Ectodermal cell (in vitro differentiated cells): ENCODE results near the gene KDM2A.
"Not testable (repeated sequence)": the region's sequence is repeated elsewhere in the genome, so short reads cannot be mapped to it uniquely, and the experiment has no call there.

Experiments
- H3K27ac ChIP-seq: 2 replicates; pipeline ENCODE4 v1.7.0; 2013; ENCODE audit warnings: mild to moderate bottlenecking, low read depth, low read length; ENCODE audit not compliant: insufficient read depth, poor library complexity, severe bottlenecking
- H3K27me3 ChIP-seq: 2 replicates; pipeline ENCODE4 v1.7.0; 2013; ENCODE audit warnings: mild to moderate bottlenecking, low read length; ENCODE audit not compliant: insufficient read depth, control insufficient read depth, poor library complexity, severe bottlenecking
- H3K36me3 ChIP-seq: one replicate; pipeline ENCODE4 v1.7.0; 2013; ENCODE audit warnings: low read length; ENCODE audit not compliant: control insufficient read depth, insufficient read depth
- H3K4me1 ChIP-seq: one replicate; pipeline ENCODE4 v1.7.0; 2013; ENCODE audit warnings: low read length; ENCODE audit not compliant: control insufficient read depth, insufficient read depth
- H3K4me3 ChIP-seq: 2 replicates; pipeline ENCODE4 v1.7.0; 2013; ENCODE audit warnings: low read depth, low read length, control low read depth; ENCODE audit not compliant: insufficient read depth
- H3K9me3 ChIP-seq: 2 replicates; pipeline ENCODE4 v1.7.0; 2013; ENCODE audit warnings: mild to moderate bottlenecking, low read length, moderate library complexity; ENCODE audit not compliant: control insufficient read depth
- WGBS, 2 experiments: methylation state at CpG; one replicate each; pipeline ENCODE4 v1.1.7; 2013; ENCODE audit warnings: missing lambda C conversion rate in 2 of 2; 5-methylcytosine and 5-hydroxymethylcytosine counted together

KDM2A gene

GRCh38 chr11:67255864-67256263, 136.8 kb downstream of the KDM2A start:
- Histone ChIP-seq H3K36me3 (peaks cover 53% of the 10 kb centered on the region), H3K27me3 (no peaks in the 10 kb centered on the region), H3K27ac (no peak overlapping the region), H3K9me3 (no peaks in the 10 kb centered on the region), H3K4me1 (no peaks in the 10 kb centered on the region), H3K4me3 (no peak overlapping the region)
- WGBS, 2 experiments, result 95 to 97% methylated on average over 8 of the region's 8 CpGs

- H3K9me3 ChIP-seq, result no peaks in the 10 kb centered on the region
- H3K27ac ChIP-seq, result no peak overlapping the region
- no peak overlapping the region for H3K4me3 ChIP-seq
- peaks cover 47% of the 10 kb centered on the region for H3K36me3 ChIP-seq
- peaks cover under 1% of the 10 kb centered on the region for H3K27me3 ChIP-seq
- WGBS, 2 experiments, result 96 to 98% methylated on average over 5 of the region's 5 CpGs
- H3K4me1 ChIP-seq, result no peaks in the 10 kb centered on the region
These were observed 137.5 kb downstream of the KDM2A start for GRCh38 chr11:67256477-67257135.

GRCh38 chr11:67260406-67260805, 141.3 kb downstream of the KDM2A start:
- 93 to 94% methylated on average over 6 of the region's 6 CpGs for WGBS, 2 experiments

DNA sequence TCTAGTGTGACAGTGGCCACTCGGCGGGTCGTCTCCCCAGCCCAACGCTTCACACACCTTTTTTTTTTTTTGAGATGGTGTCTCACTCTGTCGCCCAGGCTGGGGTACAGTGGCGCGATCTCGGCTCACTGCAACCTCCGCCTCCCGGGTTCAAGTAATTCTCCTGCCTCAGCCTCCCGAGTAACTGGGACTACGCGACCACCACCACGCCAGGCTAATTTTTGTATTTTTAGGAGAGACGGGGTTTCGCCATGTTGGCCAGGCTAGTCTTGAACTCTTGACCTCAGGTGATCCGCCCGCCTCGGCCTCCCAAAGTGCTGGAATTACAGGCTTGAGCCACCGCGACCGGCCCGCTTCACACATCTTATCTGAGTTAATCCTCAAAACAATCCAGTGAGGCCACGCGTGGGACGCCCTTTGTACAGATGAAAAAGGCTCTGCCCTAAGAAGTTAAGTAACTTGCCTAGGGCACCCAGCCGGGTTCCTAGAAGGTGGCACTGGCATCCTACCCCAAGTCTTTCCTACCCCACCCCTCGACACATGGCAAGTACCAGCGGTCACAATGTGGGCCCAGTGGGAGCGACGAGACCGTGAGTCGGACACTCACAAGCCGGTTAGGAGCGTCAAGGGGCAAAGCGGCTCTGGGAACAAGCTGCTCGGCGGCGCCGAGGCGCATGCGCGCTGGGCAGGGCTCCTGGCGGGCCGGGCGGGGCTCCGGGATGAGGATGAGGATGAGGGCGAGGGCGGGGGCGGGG, 142.0 kb downstream of the KDM2A start:
- Histone ChIP-seq H3K27me3 (peaks cover 25% of the 10 kb centered on the region), H3K4me3 (peak overlapping the region; percentile 26)
- H3K4me1 ChIP-seq, H3K9me3 ChIP-seq, H3K27ac ChIP-seq, H3K36me3 ChIP-seq: not testable (repeated sequence)
- WGBS, 2 experiments, result 41 to 42% methylated on average over 50 of the region's 50 CpGs

More at GRCh38 chr11:67260406-67260805, 141.3 kb downstream of the KDM2A start:
- H3K27ac ChIP-seq, result no peak overlapping the region
- peaks cover 19% of the 10 kb centered on the region for H3K27me3 ChIP-seq
- no peak overlapping the region for H3K4me3 ChIP-seq
- peaks cover 9% of the 10 kb centered on the region for H3K36me3 ChIP-seq
- H3K4me1 ChIP-seq, result no peaks in the 10 kb centered on the region
- no peaks in the 10 kb centered on the region for H3K9me3 ChIP-seq

DNA sequence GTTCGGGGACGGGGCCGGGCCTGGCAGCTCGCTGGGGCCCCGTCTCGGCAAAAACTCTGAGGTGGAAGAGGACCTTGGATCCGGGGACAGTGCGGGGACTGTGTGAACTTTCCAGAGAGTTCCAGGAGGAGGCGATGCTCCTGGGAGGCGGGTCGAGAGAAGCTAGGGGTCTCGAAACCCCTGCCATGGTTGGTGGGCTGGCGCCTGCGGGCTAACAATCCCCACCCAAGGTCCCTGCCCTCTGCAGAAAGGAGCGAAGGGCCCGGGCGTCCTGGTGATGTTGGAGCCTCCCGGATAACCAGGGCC, 142.5 kb downstream of the KDM2A start:
- Histone ChIP-seq H3K27me3 (peaks cover 25% of the 10 kb centered on the region), H3K27ac (no peak overlapping the region), H3K9me3 (no peaks in the 10 kb centered on the region), H3K4me3 (peak overlapping the region; percentile 26), H3K4me1 (no peaks in the 10 kb centered on the region), H3K36me3 (peaks cover 3% of the 10 kb centered on the region)
- WGBS, 2 experiments, result 11 to 14% methylated on average over 18 of the region's 18 CpGs

GRCh38 chr11:67261946-67262681, 143.1 kb downstream of the KDM2A start:
- Histone ChIP-seq H3K4me3 (no peak overlapping the region), H3K27ac (no peak overlapping the region)
- 58 to 60% methylated on average over 17 to 18 of the region's 18 CpGs for whole genome bisulfite sequencing, 2 experiments

GRCh38 chr11:67262731-67263675, 143.9 kb downstream of the KDM2A start:
- H3K4me1 ChIP-seq, result peaks cover 7% of the 10 kb centered on the region
- peaks cover 25% of the 10 kb centered on the region for H3K27me3 ChIP-seq
- no peaks in the 10 kb centered on the region for H3K36me3 ChIP-seq
- H3K9me3 ChIP-seq, result no peaks in the 10 kb centered on the region
- 67 to 69% methylated on average over 22 of the region's 22 CpGs for WGBS, 2 experiments
- no peak overlapping the region for H3K4me3 ChIP-seq
- H3K27ac ChIP-seq, result no peak overlapping the region

More at GRCh38 chr11:67261946-67262681, 143.1 kb downstream of the KDM2A start:
- H3K4me1 ChIP-seq, result no peaks in the 10 kb centered on the region
- H3K36me3 ChIP-seq, result no peaks in the 10 kb centered on the region
- H3K9me3 ChIP-seq, result no peaks in the 10 kb centered on the region
- peaks cover 25% of the 10 kb centered on the region for H3K27me3 ChIP-seq

- H3K36me3 ChIP-seq, result no peaks in the 10 kb centered on the region
- 93 to 95% methylated on average over 5 of the region's 5 CpGs for WGBS, 2 experiments
- no peaks in the 10 kb centered on the region for H3K9me3 ChIP-seq
These were observed 145.2 kb downstream of the KDM2A start for GRCh38 chr11:67264260-67264659.

DNA sequence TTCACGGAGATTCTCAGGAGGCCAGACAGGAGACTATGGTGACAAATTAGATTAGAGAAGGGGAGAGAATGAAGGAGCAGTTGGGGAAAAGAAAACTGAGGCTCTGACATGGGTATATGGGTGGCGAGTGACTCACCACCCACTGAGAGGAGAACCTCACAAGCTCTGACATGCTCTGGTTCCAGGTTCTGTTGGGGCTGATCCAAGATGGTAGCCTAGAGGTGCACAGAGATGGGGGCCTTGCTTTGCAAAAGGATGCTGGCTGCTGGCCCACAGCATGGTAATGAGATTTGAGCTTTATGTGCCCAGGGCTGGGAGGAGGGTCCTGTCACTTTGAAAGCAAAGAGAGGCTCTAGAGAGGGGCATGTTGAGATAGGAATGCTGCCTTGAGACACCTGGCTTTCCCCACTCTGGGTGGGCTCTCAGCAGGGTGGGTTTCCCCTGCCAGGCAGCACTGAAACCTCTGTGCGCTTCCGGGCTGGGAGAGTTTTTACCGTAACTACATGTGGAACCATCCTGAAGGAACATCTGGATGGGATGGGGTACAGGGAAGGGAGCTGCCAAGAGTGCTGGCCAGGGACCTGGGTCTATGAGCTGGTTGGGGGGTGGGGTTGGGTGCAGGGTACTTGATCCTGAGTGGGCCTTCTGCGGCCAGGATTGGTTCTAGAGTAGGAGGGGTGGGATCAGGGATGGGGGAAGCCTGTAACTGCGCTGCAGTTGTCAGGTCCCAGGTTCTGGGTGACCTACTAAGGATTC, 146.0 kb downstream of the KDM2A start:
- 89 to 94% methylated on average over 7 of the region's 7 CpGs for WGBS, 2 experiments

More at GRCh38 chr11:67264260-67264659, 145.2 kb downstream of the KDM2A start:
- Histone ChIP-seq H3K27me3 (peaks cover 25% of the 10 kb centered on the region), H3K27ac (no peak overlapping the region), H3K4me1 (peaks cover 16% of the 10 kb centered on the region), H3K4me3 (no peak overlapping the region)

More for the DNA sequence above, 146.0 kb downstream of the KDM2A start:
- peaks cover 23% of the 10 kb centered on the region for H3K4me1 ChIP-seq
- no peaks in the 10 kb centered on the region for H3K9me3 ChIP-seq
- H3K4me3 ChIP-seq, result no peak overlapping the region
- peaks cover 25% of the 10 kb centered on the region for H3K27me3 ChIP-seq
- no peaks in the 10 kb centered on the region for H3K36me3 ChIP-seq
- H3K27ac ChIP-seq, result no peak overlapping the region
